ENCODE results near the gene ANO10. TPM values are rescaled to one million over a fixed set of nuclear protein-coding genes. Genes with fewer than 3 reads are reported as not detected.

Gene ANO10
- total RNA-seq, 1 donor from 2014 or later: 32.8 TPM

- no peak for DNase-seq (ENCODE audit: extremely low spot score, unreplicated experiment)
- Mint-ChIP-seq H3K36me3 (ENCODE audit: unreplicated experiment) (peaks cover 58% of the 10 kb centered on the region), H3K4me3 (ENCODE audit: unreplicated experiment) (no peak overlapping the region), H3K4me1 (ENCODE audit: unreplicated experiment) (no peaks in the 10 kb centered on the region), H3K9me3 (ENCODE audit: unreplicated experiment) (peaks cover 62% of the 10 kb centered on the region), H3K27ac (ENCODE audit: unreplicated experiment) (no peak overlapping the region), H3K27me3 (ENCODE audit: unreplicated experiment) (no peaks in the 10 kb centered on the region)
- TF ChIP-seq CTCF (IDR thresholded peaks at IDR 0.05): no peak
Measured at GRCh38 chr3:43353923-43354670, 267.7 kb downstream of the ANO10 start.

- no peak overlapping the region for H3K27ac Mint-ChIP-seq (ENCODE audit: unreplicated experiment)
- H3K4me3 Mint-ChIP-seq (ENCODE audit: unreplicated experiment): no peak overlapping the region
- H3K27me3 Mint-ChIP-seq (ENCODE audit: unreplicated experiment): no peaks in the 10 kb centered on the region
- no peak for DNase-seq (ENCODE audit: extremely low spot score, unreplicated experiment)
- peaks cover 65% of the 10 kb centered on the region for H3K36me3 Mint-ChIP-seq (ENCODE audit: unreplicated experiment)
- peaks cover 62% of the 10 kb centered on the region for H3K9me3 Mint-ChIP-seq (ENCODE audit: unreplicated experiment)
- no peak for TF ChIP-seq CTCF (IDR thresholded peaks at IDR 0.05)
- no peaks in the 10 kb centered on the region for H3K4me1 Mint-ChIP-seq (ENCODE audit: unreplicated experiment)
Measured at GRCh38 chr3:43353393-43353792, 268.4 kb downstream of the ANO10 start.

- Mint-ChIP-seq H3K36me3 (ENCODE audit: unreplicated experiment) (peaks cover 82% of the 10 kb centered on the region), H3K9me3 (ENCODE audit: unreplicated experiment) (peaks cover 36% of the 10 kb centered on the region), H3K27me3 (ENCODE audit: unreplicated experiment) (no peaks in the 10 kb centered on the region), H3K27ac (ENCODE audit: unreplicated experiment) (no peak overlapping the region), H3K4me1 (ENCODE audit: unreplicated experiment) (peaks cover 6% of the 10 kb centered on the region), H3K4me3 (ENCODE audit: unreplicated experiment) (no peak overlapping the region)
- TF ChIP-seq CTCF (IDR thresholded peaks at IDR 0.05): no peak
- no peak for DNase-seq (ENCODE audit: extremely low spot score, unreplicated experiment)
Measured at GRCh38 chr3:43349716-43350115, 272.1 kb downstream of the ANO10 start.

GRCh38 chr3:43348852-43349574, 272.8 kb downstream of the ANO10 start:
- Mint-ChIP-seq H3K4me3 (ENCODE audit: unreplicated experiment) (no peak overlapping the region), H3K4me1 (ENCODE audit: unreplicated experiment) (peaks cover 6% of the 10 kb centered on the region), H3K27ac (ENCODE audit: unreplicated experiment) (no peak overlapping the region), H3K9me3 (ENCODE audit: unreplicated experiment) (peaks cover 29% of the 10 kb centered on the region), H3K36me3 (ENCODE audit: unreplicated experiment) (peaks cover 82% of the 10 kb centered on the region), H3K27me3 (ENCODE audit: unreplicated experiment) (no peaks in the 10 kb centered on the region)
- no peak for TF ChIP-seq CTCF (IDR thresholded peaks at IDR 0.05)
- no peak for DNase-seq (ENCODE audit: extremely low spot score, unreplicated experiment)

GRCh38 chr3:43348350-43348749, 273.5 kb downstream of the ANO10 start:
- DNase-seq (ENCODE audit: extremely low spot score, unreplicated experiment): no peak
- no peak overlapping the region for H3K4me3 Mint-ChIP-seq (ENCODE audit: unreplicated experiment)
- H3K4me1 Mint-ChIP-seq (ENCODE audit: unreplicated experiment): peaks cover 6% of the 10 kb centered on the region
- H3K9me3 Mint-ChIP-seq (ENCODE audit: unreplicated experiment): peaks cover 25% of the 10 kb centered on the region
- TF ChIP-seq CTCF (IDR thresholded peaks at IDR 0.05): no peak
- H3K27ac Mint-ChIP-seq (ENCODE audit: unreplicated experiment): no peak overlapping the region
- no peaks in the 10 kb centered on the region for H3K27me3 Mint-ChIP-seq (ENCODE audit: unreplicated experiment)
- peaks cover 82% of the 10 kb centered on the region for H3K36me3 Mint-ChIP-seq (ENCODE audit: unreplicated experiment)
